NCI-H1092 (cell line): ENCODE results near the gene KMT2E.

Experiments used
- DNase-seq: peaks from one replicate; lab custom pipeline; 2025; lab: John Stamatoyannopoulos, UW

KMT2E gene

GRCh38 chr7:105130580-105130979, 116.6 kb downstream of the KMT2E start:
- DNase-seq = no peak

GRCh38 chr7:105131033-105131656, 117.1 kb downstream of the KMT2E start:
- DNase-seq = no peak

- no peak for DNase-seq
Measured at GRCh38 chr7:105131890-105132289, 117.9 kb downstream of the KMT2E start.

GRCh38 chr7:105132335-105132734, 118.3 kb downstream of the KMT2E start:
- DNase-seq = no peak

- no peak for DNase-seq
Measured at GRCh38 chr7:105132835-105133234, 118.8 kb downstream of the KMT2E start.

- no peak for DNase-seq
Measured at GRCh38 chr7:105133358-105133757, 119.4 kb downstream of the KMT2E start.

- no peak for DNase-seq
Measured at GRCh38 chr7:105133986-105134655, 120.1 kb downstream of the KMT2E start.

- no peak for DNase-seq
Measured at GRCh38 chr7:105136221-105136620, 122.2 kb downstream of the KMT2E start.

- no peak for DNase-seq
Measured at GRCh38 chr7:105137898-105138297, 123.9 kb downstream of the KMT2E start.

- no peak for DNase-seq
Measured at GRCh38 chr7:105139381-105139780, 125.4 kb downstream of the KMT2E start.

GRCh38 chr7:105141068-105141467, 127.1 kb downstream of the KMT2E start:
- DNase-seq = no peak

GRCh38 chr7:105149827-105150226, 135.8 kb downstream of the KMT2E start:
- no peak for DNase-seq

- no peak for DNase-seq
Measured at GRCh38 chr7:105151152-105151551, 137.1 kb downstream of the KMT2E start.

- no peak for DNase-seq
Measured at GRCh38 chr7:105153531-105153930, 139.5 kb downstream of the KMT2E start.

GRCh38 chr7:105154084-105154483, 140.1 kb downstream of the KMT2E start:
- no peak for DNase-seq

- DNase-seq = no peak
Measured at GRCh38 chr7:105156731-105157130, 142.7 kb downstream of the KMT2E start.

GRCh38 chr7:105157278-105157677, 143.3 kb downstream of the KMT2E start:
- DNase-seq = no peak

GRCh38 chr7:105161366-105161765, 147.4 kb downstream of the KMT2E start:
- DNase-seq = no peak
